Sigmoid colon (tissue), 4 donors: Measurements from ENCODE around the gene SSTR5.

Experiments
- EP300 ChIP-seq, 4 donors: sonication (generic); formaldehyde crosslinking; IDR thresholded peaks; one replicate each; pipeline ENCODE4 v1.6.1; 2017; ENCODE audit warnings: antibody characterized with exemption in 4 of 4
- POLR2AphosphoS5 ChIP-seq, 4 donors: sonication (generic); formaldehyde crosslinking; IDR thresholded peaks; one replicate each; pipeline ENCODE4 v1.6.1; 2017; ENCODE audit warnings: antibody characterized with exemption in 4 of 4
- TF ChIP-seq, protein P1 (sequence below), 4 experiments: fragments of 450-650 bp in 3 of 4; fragments of 200-600 bp in 1 of 4; IDR thresholded peaks; one replicate each; pipeline ENCODE4 v1.5.1; 2016 to 2019; ENCODE audit warnings: antibody characterized with exemption in 4 of 4, mild to moderate bottlenecking in 3 of 4, moderate library complexity in 2 of 4

DNA sequence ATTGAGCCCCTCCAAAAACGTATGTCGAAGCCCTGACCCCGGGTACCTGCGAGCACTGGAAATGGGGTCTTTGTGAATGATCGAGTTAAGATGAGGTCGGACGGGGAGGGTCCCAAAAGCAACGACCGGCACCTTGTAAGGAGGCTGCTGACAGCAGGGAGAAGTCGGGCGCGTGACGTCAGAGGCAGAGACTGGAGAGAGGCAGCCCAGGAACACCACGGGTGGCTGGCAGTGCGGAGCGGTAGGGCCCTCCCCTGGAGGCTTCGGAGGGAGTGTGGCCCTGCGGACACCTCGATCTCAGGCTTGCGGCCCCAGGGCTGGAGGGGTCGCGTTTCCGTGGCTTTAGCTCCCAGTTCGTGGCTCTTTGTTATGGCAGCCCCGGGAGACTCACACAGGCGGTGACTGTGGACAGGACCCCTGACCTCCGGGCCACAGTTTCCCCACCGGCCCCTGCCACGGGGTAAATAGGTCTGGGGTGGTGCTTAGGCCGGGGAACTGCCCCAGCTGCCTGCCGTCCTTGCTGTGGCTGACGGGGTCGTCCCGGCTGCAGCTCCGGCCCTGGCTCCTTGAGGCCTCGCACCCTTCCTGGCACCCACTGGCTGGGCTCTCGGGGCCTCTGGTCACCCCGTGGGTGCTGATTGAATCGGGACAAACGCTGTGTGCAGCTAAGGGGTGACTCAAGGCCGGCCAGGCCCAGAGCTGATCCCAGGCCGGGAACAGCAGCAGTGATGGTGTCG lies 10.6 kb upstream of the SSTR5 start:
- TF ChIP-seq, protein P1, sequence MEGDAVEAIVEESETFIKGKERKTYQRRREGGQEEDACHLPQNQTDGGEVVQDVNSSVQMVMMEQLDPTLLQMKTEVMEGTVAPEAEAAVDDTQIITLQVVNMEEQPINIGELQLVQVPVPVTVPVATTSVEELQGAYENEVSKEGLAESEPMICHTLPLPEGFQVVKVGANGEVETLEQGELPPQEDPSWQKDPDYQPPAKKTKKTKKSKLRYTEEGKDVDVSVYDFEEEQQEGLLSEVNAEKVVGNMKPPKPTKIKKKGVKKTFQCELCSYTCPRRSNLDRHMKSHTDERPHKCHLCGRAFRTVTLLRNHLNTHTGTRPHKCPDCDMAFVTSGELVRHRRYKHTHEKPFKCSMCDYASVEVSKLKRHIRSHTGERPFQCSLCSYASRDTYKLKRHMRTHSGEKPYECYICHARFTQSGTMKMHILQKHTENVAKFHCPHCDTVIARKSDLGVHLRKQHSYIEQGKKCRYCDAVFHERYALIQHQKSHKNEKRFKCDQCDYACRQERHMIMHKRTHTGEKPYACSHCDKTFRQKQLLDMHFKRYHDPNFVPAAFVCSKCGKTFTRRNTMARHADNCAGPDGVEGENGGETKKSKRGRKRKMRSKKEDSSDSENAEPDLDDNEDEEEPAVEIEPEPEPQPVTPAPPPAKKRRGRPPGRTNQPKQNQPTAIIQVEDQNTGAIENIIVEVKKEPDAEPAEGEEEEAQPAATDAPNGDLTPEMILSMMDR (IDR thresholded peaks at IDR 0.05), result no peak
- TF ChIP-seq POLR2AphosphoS5 (IDR thresholded peaks at IDR 0.05) (no peak), EP300 (IDR thresholded peaks at IDR 0.05) (no peak)
